ENCODE results near the gene MLLT10.

DNA sequence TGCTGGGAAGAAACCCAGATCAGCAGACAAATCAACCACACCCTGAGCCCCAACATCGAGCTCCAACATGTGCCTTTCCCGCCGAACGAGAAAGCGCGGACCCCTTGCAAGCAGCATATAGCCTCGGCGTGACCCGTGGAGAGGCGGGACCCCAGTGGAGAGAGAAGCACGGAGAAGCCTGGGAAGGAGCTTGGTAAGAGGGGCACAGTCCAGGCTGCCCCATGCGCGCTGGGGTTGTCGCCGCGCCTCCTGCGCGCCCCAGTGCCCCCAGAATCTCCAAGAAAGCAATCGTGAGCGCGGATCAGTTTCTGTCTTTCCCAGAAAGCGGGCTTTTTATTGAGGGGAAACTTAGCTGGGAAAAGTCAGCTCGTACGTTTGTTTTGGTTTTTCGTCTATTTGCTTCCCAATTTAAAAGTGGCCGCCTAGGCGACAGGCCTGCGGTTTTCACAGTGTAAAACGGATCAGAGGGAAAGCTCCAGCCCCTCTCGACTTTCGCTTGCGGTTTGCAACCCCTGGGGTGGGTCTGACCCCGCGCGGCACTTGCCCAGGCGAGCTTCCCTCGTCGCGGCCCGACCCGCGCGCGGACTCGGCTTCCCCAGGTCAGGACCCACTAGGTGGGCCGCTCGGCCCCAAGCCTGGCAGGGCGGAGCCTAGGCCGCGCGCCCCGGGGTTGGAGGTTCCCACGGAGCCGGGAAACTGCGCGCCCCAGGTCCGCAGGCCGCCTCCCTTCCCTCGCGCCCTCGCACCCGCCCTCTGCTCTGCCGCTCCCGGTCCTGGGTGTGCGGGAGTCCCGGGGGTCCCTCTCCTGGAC, 39.6 kb upstream of the MLLT10 start:
- TF ChIP-seq EZH2 (IDR thresholded peaks at IDR 0.05; ENCODE audit: borderline replicate concordance, low read length) (no peak), CTCF (IDR thresholded peaks at IDR 0.05; ENCODE audit: low read length) (no peak)
